ENCODE results near the gene POU2F1.

Gene POU2F1

GRCh38 chr1:167375949-167376348, 155.3 kb downstream of the POU2F1 start:
- no peak for DNase-seq

- no peak for DNase-seq
Measured at GRCh38 chr1:167387251-167387910, 166.7 kb downstream of the POU2F1 start.

- DNase-seq: no peak
Measured at GRCh38 chr1:167388976-167389375, 168.3 kb downstream of the POU2F1 start.

GRCh38 chr1:167392200-167392696, 171.6 kb downstream of the POU2F1 start:
- DNase-seq: no peak

GRCh38 chr1:167400359-167400953, 179.8 kb downstream of the POU2F1 start:
- no peak for DNase-seq

- peak; percentile 50 for DNase-seq
Measured at GRCh38 chr1:167401260-167401873, 180.7 kb downstream of the POU2F1 start.

- no peak for DNase-seq
Measured at GRCh38 chr1:167404161-167404888, 183.6 kb downstream of the POU2F1 start.

GRCh38 chr1:167404908-167405307, 184.2 kb downstream of the POU2F1 start:
- DNase-seq: no peak

GRCh38 chr1:167408355-167408754, 187.7 kb downstream of the POU2F1 start:
- no peak for DNase-seq

- DNase-seq: peak; percentile 14
Measured at GRCh38 chr1:167409183-167409582, 188.5 kb downstream of the POU2F1 start.

- DNase-seq: no peak
Measured at GRCh38 chr1:167412072-167412471, 191.4 kb downstream of the POU2F1 start.

- DNase-seq: no peak
Measured at GRCh38 chr1:167412920-167413319, 192.2 kb downstream of the POU2F1 start.

- no peak for DNase-seq
Measured at GRCh38 chr1:167413328-167413727, 192.6 kb downstream of the POU2F1 start.

GRCh38 chr1:167416506-167416905, 195.8 kb downstream of the POU2F1 start:
- DNase-seq: no peak

- no peak for DNase-seq
Measured at GRCh38 chr1:167418391-167418790, 197.7 kb downstream of the POU2F1 start.

- DNase-seq: no peak
Measured at GRCh38 chr1:167419245-167419644, 198.6 kb downstream of the POU2F1 start.

GRCh38 chr1:167420510-167420909, 199.8 kb downstream of the POU2F1 start:
- peak; percentile 7 for DNase-seq

GRCh38 chr1:167423684-167424619, 203.3 kb downstream of the POU2F1 start:
- no peak for DNase-seq

- no peak for DNase-seq
Measured at GRCh38 chr1:167425482-167425881, 204.8 kb downstream of the POU2F1 start.

- peak; percentile 80 for DNase-seq
Measured at GRCh38 chr1:167426716-167427115, 206.0 kb downstream of the POU2F1 start.

- DNase-seq: peak; percentile 25
Measured at GRCh38 chr1:167427848-167428247, 207.2 kb downstream of the POU2F1 start.

GRCh38 chr1:167428395-167428794, 207.7 kb downstream of the POU2F1 start:
- DNase-seq: no peak

Measured in hematopoietic multipotent progenitor cell treated with erythropoietin and hydrocortisone succinate and interleukin-3 and kit ligand, for 8 days (in vitro differentiated cells).